ENCODE data around the gene PPIL4.

The PPIL4 gene, protein sequence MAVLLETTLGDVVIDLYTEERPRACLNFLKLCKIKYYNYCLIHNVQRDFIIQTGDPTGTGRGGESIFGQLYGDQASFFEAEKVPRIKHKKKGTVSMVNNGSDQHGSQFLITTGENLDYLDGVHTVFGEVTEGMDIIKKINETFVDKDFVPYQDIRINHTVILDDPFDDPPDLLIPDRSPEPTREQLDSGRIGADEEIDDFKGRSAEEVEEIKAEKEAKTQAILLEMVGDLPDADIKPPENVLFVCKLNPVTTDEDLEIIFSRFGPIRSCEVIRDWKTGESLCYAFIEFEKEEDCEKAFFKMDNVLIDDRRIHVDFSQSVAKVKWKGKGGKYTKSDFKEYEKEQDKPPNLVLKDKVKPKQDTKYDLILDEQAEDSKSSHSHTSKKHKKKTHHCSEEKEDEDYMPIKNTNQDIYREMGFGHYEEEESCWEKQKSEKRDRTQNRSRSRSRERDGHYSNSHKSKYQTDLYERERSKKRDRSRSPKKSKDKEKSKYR

DNA sequence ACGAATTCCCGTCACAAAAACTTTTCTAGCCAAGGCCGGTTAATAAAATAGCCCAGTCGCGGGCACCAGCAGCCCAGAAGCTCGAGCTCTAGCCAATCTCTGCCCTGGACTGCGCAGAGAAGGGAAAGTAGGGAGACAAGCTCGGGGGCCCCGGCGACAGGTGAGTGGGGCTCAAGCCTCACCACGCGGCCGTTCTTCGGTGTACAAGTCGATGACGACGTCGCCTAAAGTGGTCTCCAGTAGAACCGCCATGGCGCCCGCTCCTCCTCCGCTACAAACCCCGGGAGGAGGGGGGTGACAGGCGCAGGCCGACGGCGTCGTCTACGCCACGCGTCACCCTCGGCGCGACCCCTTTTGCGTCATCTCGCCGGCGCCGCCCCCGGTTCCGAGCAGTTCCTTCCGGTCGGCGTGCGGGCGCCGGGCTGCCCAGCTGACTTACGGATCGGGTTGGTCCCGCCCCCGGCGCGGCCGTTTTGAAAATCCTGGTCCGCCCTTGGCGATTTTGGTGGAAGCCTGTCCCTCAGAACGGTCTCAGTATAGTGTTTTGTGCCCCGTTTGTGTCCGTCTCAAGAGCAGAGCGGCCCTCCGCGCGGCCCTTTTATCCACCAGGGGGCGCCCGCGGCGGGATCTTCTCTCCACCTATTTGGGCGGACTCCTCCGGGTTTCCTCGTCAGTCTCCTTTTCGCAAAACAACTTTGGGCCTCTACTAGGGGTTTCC lies at the start of gene PPIL4:
Gene PPIL4, minus strand, starts transcription at position 290 of the 718 bp plus-strand sequence. Its CDS starts 38 bp downstream, at position 252.
- peak; percentile 87 to 96 for DNase-seq (ENCODE audit: low read depth in 2 of 2)

DNA sequence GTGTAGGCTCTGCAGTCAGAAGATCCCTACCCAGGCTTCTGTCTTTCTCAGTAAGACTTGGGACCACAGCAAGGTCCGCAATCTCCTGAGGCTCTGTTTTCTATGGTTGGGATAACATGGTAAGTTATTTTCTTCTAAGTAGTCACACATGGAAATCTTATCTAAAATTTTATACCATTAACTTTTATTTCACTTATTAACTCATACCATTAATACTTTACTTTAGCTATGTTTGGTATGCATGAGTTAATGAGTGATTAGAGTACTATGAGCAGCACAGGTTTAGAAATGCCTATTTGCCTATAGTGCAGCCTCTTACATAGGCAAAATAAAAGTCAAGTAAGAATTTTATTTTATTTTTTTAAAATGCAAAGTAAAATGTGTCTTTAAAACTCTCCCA lies 47.6 kb upstream of the PPIL4 start:
- no peak for DNase-seq (ENCODE audit: low read depth in 2 of 2)

DNA sequence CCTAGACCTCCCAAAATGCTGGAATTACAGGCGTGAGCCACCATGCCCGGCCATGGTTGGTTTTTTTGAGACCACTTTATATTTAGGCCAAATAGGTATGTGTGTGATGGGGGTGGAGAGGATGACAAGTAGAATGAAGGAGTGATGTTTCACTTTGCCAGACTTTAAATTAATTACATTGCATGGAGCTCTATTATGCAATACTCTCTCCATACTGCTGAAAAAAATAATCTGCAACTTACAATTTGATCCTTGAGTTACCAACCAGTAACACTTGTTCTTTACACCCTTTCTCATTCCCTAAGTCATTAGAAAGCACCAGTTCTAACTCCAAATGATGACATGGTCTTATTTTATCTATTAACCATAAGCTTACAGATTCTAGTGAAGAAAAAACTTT lies 47.1 kb upstream of the PPIL4 start:
- no peak for DNase-seq (ENCODE audit: low read depth in 2 of 2)

DNA sequence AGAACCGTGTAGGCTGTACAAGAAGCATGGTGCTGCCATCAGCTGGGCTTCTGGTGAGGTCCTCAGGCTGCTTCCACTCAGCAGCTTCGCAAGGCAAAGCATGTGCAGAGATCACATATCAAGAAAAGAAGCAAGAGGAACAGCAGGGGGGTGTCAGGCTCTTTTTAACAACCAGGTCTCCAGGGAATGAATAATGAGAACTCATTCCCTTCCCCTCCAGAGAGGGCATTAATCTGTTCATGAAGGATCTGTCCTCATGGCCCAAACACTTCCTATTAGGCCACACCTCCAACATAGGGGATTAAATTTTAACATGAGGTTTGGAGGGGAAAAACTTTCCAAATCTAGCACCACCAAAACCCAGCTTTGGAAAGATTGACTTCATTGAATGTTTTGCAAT lies 40.3 kb upstream of the PPIL4 start:
- no peak for DNase-seq (ENCODE audit: low read depth in 2 of 2)

DNA sequence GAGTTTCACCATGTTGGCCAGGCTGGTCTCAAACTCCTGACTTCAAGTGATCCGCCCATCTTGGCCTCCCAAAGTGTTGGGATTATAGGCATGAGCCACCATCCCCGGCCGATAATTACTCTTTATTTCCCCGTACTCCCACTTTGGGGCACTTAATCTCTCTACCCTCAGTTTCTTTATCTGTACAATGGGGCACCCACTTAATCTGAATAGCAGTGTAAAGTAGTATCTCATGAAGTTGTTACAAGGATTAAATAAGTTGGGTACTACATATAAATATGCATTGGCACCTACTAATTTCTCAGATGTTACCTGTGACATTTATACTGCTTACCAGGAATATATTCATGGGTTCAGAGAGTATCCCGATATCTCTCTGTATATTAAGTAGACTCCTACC lies 35.5 kb upstream of the PPIL4 start:
- no peak for DNase-seq (ENCODE audit: low read depth in 2 of 2)

DNA sequence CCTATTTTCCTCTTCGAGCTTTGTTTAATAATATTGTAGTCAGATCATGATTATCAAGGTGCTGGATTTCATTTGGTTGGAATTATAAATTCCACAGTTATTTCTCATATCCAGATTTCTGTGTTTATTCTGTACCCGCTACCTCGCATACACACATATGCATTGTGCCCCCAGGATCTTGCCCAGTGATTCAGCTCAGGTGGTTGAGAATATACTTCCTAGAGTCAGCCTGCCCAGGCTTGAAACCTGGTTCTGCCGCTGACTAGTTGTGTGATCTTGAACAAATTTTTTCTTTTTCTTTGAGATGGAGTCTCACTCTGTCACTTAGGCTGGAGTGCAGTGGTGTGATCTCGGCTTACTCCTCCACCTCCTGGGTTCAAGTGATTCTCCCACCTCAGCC lies 35.0 kb upstream of the PPIL4 start:
- no peak for DNase-seq (ENCODE audit: low read depth in 2 of 2)

DNA sequence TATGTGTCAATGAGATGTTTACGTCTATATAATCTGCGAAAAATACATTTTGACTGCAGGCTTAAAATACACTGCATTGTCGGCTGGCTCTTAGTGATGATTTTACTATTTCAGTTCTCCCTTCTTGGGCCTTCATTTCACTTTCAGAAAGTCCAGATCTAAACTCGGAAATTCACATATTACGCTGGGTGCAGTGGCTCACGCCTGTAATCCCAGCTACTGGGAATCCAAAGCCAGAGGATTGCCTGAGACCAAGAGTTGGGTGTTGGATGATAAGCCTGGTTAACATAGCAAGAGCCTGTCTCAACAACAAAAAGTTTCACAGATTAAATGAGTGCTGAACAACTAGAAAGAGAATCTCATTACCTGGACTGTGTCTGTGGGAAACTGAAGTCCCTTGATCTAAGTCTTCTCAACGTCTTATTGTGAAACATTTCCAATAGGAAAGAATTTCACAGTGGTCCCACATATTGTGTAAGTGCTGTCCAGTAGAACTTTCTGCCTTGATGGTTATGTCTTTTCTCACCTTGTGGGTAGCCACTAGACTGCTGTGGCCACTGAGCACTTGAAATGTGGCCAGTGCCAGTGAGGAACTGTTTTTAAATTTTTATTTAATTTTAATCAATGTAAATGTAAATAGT lies 22.2 kb upstream of the PPIL4 start:
- no peak for DNase-seq (ENCODE audit: low read depth in 2 of 2)

DNA sequence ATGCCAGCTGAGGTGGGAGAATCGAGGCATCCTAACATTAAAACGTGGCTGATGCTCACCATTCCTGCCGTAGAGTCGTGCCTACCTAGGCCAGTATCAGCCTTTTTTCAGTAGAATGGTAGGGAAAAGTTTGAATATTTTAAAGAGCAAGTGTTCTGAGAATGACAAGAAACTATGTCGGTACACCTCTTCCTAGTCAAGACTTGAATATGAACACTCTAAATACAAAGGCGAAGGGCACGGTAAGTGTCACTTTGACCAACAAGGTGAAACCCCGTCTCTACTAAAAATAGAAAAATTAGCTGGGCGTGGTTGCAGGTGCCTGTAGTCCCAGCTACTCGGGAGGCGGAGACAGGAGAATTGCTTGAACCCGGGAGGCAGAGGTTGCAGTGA lies 21.3 kb upstream of the PPIL4 start:
- DNase-seq (ENCODE audit: low read depth in 2 of 2): no peak

DNA sequence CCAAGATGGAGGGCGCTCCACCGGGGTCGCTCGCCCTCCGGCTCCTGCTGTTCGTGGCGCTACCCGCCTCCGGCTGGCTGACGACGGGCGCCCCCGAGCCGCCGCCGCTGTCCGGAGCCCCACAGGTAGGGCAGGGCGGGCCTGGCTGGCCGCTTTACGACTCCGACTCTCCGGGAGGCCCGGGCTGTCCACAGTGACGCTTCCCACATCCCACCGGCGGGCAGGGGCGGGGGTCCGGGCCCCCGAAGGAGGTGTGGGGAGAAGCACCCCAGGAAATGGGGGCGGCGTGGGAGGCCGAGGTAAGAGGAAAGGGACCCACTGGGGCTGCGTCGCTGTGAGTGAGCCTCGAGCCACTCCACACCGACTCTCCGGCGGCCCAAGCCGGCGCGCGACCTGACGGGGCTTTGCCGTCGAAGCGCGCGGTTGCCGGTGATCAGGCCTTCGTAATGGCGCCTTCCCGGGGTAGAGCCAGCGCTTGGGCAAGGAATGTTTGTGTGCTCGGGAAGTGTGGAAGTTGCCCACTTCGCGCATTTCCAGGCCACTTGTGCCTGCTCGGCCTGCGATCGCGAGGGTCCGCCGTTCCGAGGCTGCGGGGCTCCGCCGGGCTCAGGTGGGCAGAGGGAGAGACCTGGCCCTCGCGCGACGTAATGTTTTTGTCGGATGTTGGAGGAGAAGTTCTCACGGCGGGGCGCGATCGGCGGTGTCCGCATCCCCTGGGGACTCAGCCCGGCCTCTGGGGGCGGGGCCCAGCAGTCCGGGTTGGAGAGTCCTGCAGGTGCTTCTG lies 20.8 kb upstream of the PPIL4 start:
- DNase-seq (ENCODE audit: low read depth in 2 of 2): peak; percentile 40 to 57

DNA sequence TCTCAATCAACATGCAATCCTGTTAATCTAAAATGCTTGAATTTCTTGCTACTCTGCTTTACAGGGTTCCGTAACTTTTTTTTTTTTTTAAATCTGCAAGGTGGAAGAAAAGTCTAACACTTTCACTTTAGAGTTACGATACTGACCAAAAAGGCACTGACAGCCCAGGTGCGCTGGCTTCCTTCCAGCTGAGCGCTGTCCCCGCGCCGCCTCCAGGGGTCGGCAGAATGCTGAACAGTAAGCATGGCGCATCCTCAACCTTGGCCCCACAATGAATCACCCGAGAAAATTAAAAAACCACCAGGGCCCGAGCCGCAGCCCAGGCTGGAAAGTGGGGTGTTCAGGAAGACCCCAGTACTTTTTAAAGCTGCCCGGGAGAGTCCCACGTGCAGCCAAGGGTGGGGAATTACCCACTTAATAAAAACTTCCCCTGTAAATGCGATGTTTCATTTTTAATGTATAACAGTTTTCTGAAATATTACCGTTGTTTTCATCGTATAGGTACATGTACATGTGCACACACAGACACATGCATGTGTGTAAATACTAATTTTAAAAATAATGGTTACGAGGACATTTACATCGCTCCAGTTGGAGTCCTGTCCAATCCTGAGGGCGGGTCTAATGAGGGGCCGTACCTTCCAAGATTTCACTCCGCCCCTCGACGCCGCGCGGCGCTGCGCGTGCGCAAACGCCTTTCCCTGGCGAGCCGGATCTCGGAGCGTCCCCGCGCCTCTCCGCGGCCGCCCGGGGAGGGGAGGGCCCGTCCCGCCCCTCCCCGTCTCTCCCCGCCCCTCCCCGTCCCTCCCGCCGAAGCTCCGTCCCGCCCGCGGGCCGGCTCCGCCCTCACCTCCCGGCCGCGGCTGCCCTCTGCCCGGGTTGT lies 19.9 kb upstream of the PPIL4 start, which contains the start of gene GINM1:
Gene GINM1, plus strand, starts transcription at position 849 of the 883 bp plus-strand sequence. CDS start 40 bp downstream, outside the sequence.
- DNase-seq (ENCODE audit: low read depth in 2 of 2): peak; percentile 88 to 89

DNA sequence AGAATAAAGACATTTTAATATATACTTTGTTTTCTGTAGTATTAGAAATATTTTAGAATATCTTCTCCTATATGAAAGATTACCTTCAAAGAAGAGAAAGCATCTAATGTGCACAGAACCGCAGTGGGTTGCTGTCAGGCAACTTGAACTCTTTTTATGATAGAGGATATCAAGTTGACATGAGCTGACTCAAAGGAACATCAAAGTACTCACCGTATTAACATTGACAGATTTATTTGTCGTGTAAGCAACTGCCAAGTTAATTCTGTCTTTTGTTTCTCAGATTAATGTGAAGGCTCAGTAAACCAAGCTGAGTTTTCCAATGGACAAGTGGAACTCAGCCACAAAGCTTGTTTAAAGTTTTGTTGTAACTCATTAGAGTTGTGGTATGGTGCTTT lies 18.1 kb upstream of the PPIL4 start:
- no peak for DNase-seq (ENCODE audit: low read depth in 2 of 2)

DNA sequence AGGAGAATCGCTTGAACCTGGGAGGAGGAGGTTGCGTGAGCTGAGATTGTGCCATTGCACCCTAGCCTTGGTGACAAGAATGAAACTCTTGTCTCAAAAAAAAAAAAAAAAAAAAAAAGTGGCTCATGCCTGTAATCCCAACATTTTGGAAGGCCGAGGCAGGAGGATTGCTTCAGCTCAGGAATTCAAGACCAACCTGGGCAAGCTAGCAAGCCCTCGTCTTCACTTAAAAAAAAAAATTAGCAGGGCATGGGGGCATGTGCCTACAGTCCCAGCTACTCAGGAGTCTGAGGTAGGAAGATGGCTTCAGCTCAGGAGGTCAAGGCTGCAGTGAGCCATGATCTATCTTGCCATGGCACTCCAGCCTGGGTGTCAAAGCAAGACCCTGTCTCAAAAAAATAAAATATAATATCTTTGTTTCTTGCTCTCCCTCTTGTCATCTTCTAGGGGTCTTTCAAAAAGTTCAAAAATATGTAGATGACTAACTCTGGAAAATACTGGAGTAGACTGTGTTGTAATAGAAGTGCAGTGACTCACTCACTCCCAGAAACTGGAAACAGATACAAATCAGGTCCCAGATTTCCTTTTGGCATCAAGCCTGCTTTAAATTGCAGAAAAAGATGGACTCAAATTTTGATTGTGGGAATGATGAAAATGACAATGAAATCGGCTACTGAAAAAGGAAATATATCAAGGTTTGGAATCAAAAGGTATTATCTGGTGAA lies 17.5 kb upstream of the PPIL4 start:
- no peak for DNase-seq (ENCODE audit: low read depth in 2 of 2)

DNA sequence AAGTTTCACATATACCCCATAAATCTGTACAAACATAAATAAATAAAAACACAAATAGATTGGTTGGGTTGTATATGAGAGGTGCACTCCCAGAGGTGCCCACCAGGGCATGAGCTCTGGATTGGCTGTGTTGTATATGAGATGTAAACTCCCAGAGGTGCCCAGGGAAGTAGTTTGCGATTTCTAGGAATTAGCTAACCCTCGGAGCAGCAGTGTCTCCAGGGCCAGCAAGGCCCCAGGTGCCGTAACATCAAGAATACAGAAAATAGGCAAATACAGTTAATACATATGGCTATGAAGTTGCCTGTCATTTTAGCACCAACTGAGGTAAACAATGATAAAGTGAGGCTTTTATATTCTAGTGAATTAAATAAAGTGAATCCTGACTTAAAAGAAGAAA lies 14.9 kb upstream of the PPIL4 start:
- DNase-seq (ENCODE audit: low read depth in 2 of 2): no peak

DNA sequence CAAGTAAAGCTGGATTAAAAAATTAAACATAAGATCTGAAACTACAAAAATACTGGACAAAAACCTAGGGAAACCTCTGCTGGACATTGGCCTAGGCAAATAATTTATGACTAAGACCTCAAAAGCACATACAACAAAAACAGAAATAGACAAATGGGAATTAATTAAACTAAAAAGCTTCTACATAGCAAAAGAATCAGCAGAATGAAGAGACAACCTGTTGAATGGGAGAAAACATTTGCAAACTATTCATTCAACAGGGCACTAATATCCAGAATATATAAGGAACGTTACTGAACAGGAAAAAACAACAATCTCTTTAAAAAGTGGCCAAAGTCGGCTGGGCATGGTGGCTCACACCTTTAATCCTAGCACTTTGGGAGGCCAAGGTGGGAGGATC lies 13.5 kb upstream of the PPIL4 start:
- DNase-seq (ENCODE audit: low read depth in 2 of 2): no peak

DNA sequence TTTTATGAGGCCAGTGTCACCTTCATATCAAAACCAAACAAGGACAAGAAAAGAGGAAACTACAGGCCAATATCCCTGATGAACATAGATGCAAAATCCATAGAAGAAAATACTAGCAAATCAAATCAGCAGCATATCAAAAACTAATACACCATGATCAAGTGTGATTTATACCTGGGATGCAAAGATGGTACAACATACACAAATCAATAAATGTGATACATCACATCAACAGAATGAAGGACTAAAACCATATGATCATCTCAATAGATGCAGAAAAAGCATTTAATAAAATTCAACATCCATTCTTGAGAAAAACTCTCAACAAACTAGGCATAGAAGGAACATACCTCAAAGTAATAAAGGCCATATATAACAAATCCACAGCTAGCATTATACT lies 12.2 kb upstream of the PPIL4 start:
- DNase-seq (ENCODE audit: low read depth in 2 of 2): no peak

DNA sequence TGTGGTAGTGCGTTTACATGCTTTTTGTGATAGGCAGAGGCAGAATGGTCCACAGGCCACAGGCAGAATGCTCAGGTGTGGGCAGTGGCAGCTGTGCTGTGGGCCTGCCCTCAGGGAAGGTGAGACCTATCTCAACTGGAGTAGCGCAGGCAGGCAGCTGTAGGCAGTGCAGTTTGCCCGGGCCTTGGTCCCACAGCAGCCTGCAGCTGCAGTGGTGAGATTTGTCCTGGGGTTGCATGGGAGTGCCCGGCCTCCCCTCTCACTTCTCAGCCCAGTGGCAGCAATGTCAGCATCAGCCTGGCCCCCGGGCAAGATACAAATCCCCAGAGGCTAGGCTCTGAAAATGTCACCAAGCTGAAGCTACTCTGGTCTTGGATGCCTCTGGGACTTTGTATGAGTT lies 6.1 kb upstream of the PPIL4 start:
- DNase-seq (ENCODE audit: low read depth in 2 of 2): no peak

DNA sequence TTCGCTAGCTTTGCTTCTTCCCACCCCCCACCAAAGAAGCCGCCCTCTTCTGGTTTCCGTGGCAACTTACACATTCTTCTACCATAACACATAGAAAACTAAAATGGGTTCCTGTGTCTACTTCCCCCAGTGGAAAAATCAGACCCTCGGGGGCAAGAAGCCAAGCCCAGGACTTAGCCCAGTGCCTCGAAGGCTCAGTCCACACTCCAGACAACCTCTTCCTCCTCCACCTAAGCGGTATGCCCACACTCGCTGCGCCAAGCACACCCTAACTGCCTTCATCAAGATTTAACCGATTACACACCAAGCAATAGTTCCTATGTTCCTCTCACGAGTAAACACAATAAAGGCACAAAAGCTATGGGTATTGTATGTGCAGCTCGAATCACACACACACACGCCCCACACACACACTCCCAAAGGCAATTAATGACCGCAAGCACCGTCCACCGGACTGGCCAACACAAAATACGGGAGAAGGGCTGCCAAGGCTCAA lies 537 bp downstream of the PPIL4 start:
- DNase-seq (ENCODE audit: low read depth in 2 of 2): peak; percentile 40 to 43

DNA sequence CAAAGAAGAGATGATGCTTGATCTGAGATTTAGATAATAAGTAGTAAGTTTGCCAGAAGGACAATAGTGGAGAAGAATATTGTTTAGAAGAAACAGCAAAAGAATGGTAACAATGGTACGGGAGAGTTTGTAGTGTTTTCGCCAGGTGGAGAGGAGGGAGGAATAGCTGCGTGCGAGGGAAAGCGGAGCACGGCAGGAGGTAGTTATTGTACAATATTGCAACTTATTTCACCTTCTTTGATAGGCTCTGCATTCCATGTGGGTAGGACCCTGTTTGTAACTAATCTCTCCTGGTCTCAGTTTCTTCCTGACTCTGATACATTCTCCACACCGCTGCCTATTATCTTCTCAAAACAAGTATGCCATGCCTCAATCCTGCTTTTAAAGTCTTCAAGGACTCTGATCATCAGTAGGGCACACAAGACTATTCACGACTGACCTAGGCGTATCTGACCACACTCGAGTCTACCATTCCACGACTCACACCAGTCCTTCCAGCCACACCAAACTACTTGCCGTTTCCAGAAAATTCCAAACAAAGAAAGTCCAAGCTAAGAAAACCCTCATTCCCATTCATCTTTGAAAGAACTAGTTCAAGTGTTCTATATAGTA lies 1.1 kb downstream of the PPIL4 start:
- no peak for DNase-seq (ENCODE audit: low read depth in 2 of 2)

DNA sequence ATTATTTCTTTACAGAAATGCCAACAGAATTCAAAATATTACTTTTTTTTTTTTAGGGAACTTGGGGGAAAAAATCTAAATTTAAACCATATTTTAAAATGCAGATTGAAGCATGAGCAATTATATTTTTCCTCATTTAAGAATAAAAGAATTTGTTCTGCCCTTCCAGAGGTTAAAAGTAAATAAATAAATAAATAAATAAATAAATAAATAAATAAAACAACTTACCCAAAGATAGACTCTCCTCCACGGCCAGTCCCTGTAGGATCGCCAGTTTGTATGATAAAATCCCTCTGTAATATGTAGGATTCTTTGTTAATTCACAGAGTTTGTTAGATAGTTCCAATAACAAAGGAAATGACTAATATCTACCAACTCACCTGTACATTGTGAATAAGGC lies 4.7 kb downstream of the PPIL4 start:
- DNase-seq (ENCODE audit: low read depth in 2 of 2): no peak
